ENCODE data around the gene SDC4. TPM values are rescaled to one million over a fixed set of nuclear protein-coding genes. Genes with fewer than 3 reads are reported as not detected.

Gene SDC4
- total and polyA plus RNA-seq, 4 experiments from 2014 or later: 1.2 to 3.9 (median 3.1) TPM

DNA sequence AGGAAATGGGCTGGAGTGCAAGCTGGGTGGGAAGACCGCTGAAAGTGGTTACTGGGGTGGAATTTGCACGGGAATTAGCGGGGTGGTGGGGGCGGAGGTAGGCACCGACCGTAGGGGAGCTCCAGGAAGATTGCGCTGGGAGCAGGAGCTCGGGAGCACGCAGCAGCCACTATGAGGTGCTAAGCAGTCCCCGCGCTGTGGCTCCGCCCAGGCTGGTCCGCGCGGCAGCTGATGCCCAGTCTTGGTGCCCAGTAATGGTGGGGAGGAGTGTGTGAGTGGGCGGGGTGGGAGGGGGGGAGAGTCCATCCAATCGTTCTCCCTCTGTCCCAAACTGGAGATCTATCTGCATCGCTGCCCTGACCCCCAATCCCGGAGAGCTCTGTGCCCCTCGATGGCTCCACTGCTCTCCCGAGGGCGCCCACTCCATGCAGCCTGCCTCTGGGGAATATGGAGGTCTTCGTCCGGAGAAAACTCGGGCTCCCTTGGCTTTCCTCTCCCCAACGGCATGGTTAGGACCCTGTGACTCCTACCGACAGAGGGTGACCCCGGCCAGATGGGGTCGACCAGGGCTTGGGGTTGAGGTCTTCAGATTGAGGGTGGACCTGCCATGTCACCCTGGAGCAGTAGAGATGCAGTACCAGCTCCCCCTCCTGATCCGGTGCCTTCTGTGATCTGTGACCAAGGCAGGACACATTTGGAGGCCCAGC, 24.6 kb upstream of the SDC4 start:
- intact Hi-C loops (cut with micrococcal nuclease): loop anchor here (1.0 kb wide), 2 partner anchors 9 to 44 kb away; partner anchors contain the start of genes PIGT and SYS1
- H3K36me3 Mint-ChIP-seq: peaks cover 6 to 20% of the 10 kb centered on the region in 2 donors
- Histone ChIP-seq H3K4me1 (ENCODE audit: insufficient read depth, low read length) (peaks cover 29% of the 10 kb centered on the region), H3K36me3 (ENCODE audit: insufficient read depth, low read length) (no peaks in the 10 kb centered on the region), H3K4me3 (ENCODE audit: low read length in 2 of 2) (peak overlapping the region in 1 of 2 donors; percentile 60), H3K27ac (ENCODE audit: low read depth, low read length) (peak overlapping the region; percentile 63), H3K27me3 (ENCODE audit: insufficient read depth, low read length) (no peaks in the 10 kb centered on the region), H3K9me3 (ENCODE audit: control insufficient read depth in 1 of 2, low read length in 2 of 2) (no peaks in the 10 kb centered on the region)
- CTCF ChIA-PET (ENCODE audit: partially characterized antibody): interaction anchor here (1.1 to 20.6 kb wide), 23 partner anchors 13 to 399 kb away, joined by 3 to 543 read pairs (median 10); partner anchors contain the start of genes PIGT and SYS1
- peak overlapping the region; percentile 91 to 98 (median 95) for H3K27ac Mint-ChIP-seq
- peaks cover 0 to 6% (median 0%) of the 10 kb centered on the region in 8 donors for H3K9me3 Mint-ChIP-seq
- H3K4me3 Mint-ChIP-seq: peak overlapping the region; percentile 87 to 95 (median 90)
- POLR2A ChIA-PET (ENCODE audit: partially characterized antibody): interaction anchor here (1.0 to 6.5 kb wide), 16 partner anchors 10 to 599 kb away, joined by 3 to 179 read pairs (median 9); partner anchors contain the start of genes DBNDD2, PIGT, SDC4 and SYS1
- H3K4me1 Mint-ChIP-seq: peaks cover 21 to 52% (median 39%) of the 10 kb centered on the region in 4 donors
- no peak for DNase-seq
- H3K27me3 Mint-ChIP-seq: no peaks in the 10 kb centered on the region

DNA sequence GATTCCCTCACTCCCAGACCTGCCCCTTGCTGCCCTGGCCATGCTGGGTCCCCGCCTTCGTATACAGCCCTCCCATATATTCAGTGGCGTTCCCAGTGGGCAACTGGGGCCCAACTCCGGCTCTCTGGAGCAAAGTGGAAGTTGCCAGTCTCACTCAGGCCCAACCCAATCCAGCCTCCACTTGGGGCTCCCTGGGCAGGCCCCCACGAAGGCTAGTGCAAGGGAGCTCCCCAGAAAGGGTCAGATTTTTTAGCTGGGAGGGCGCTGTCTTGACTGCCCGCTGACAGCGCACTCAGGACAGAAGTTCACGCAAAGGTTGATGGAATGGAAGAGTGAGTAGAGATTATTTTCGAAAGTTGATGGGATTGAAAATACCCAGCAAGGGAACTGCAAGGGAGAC, 24.0 kb upstream of the SDC4 start:
- no peak for DNase-seq
- H3K4me3 ChIP-seq (ENCODE audit: low read length in 2 of 2): no peak overlapping the region
- CTCF ChIA-PET (ENCODE audit: partially characterized antibody): interaction anchor here (0.9 to 20.6 kb wide), 9 partner anchors 12 to 81 kb away, joined by 3 to 543 read pairs (median 24); partner anchors contain the start of genes PIGT and SYS1
- Mint-ChIP-seq H3K4me3 (peak overlapping the region in 6 of 8 donors; percentile 3 to 77 (median 38)), H3K9me3 (peaks cover 0 to 6% (median 0%) of the 10 kb centered on the region in 8 donors), H3K27me3 (no peaks in the 10 kb centered on the region), H3K36me3 (peaks cover 7 to 25% of the 10 kb centered on the region in 2 donors), H3K4me1 (peaks cover 24 to 57% (median 44%) of the 10 kb centered on the region in 4 donors), H3K27ac (peak overlapping the region; percentile 55 to 90 (median 84))
- H3K27me3 ChIP-seq (ENCODE audit: insufficient read depth, low read length): no peaks in the 10 kb centered on the region
- peaks cover 35% of the 10 kb centered on the region for H3K4me1 ChIP-seq (ENCODE audit: insufficient read depth, low read length)
- POLR2A ChIA-PET (ENCODE audit: partially characterized antibody): interaction anchor here (1.6 to 6.5 kb wide), 7 partner anchors 9 to 64 kb away, joined by 7 to 179 read pairs (median 40); partner anchors contain the start of genes DBNDD2, PIGT, SDC4 and SYS1
- intact Hi-C loops (cut with micrococcal nuclease): no loop called here
- H3K36me3 ChIP-seq (ENCODE audit: insufficient read depth, low read length): peaks cover 4% of the 10 kb centered on the region
- no peaks in the 10 kb centered on the region for H3K9me3 ChIP-seq (ENCODE audit: control insufficient read depth in 1 of 2, low read length in 2 of 2)
- no peak overlapping the region for H3K27ac ChIP-seq (ENCODE audit: low read depth, low read length)

DNA sequence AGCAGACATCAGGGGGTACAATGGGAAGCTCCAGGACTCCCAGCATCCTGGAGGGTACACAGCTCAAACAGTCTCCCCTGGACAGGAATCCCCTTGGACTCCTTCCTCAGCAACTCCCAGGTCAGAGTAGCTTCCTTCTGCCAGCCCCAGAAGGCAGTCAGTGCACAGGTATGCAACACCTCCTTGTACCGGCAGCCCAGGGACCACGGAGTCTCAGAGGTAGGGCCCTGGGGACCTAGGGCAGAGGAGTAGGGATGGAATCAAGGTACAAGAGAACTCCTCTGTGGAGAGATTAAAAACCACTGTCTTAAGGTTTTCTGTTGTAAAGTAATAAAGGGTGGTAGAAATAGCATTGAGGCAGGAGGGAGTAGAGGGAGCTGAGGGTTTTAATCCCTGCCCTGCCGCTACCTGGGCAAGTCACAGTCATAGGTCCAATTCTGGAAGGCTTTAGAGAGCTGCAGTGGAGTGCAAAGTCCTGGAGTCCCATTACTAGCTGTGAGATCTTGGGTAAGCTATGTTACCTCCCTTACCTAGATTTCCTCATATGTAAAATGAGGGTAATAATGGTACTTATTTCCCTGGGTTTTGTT, 22.4 kb upstream of the SDC4 start:
- Histone ChIP-seq H3K4me1 (ENCODE audit: insufficient read depth, low read length) (peaks cover 43% of the 10 kb centered on the region), H3K4me3 (ENCODE audit: low read length in 2 of 2) (no peak overlapping the region), H3K27ac (ENCODE audit: low read depth, low read length) (no peak overlapping the region), H3K9me3 (ENCODE audit: control insufficient read depth in 1 of 2, low read length in 2 of 2) (no peaks in the 10 kb centered on the region), H3K36me3 (ENCODE audit: insufficient read depth, low read length) (peaks cover 20% of the 10 kb centered on the region), H3K27me3 (ENCODE audit: insufficient read depth, low read length) (no peaks in the 10 kb centered on the region)
- Mint-ChIP-seq H3K4me1 (peaks cover 26 to 70% (median 55%) of the 10 kb centered on the region in 4 donors), H3K27me3 (no peaks in the 10 kb centered on the region), H3K9me3 (peaks cover 0 to 6% (median 0%) of the 10 kb centered on the region in 8 donors), H3K4me3 (peak overlapping the region in 2 of 8 donors; percentile 25 to 53), H3K36me3 (peaks cover 17 to 37% of the 10 kb centered on the region in 2 donors), H3K27ac (peak overlapping the region in 5 of 7 donors; percentile 21 to 75 (median 55))
- CTCF ChIA-PET (ENCODE audit: partially characterized antibody): interaction anchor here (0.9 to 20.6 kb wide), 4 partner anchors 11 to 80 kb away, joined by 3 to 543 read pairs (median 94); partner anchors contain the start of gene SYS1
- intact Hi-C loops (cut with micrococcal nuclease): no loop called here
- POLR2A ChIA-PET (ENCODE audit: partially characterized antibody): interaction anchor here (0.7 to 11.0 kb wide), 7 partner anchors 8 to 66 kb away, joined by 3 to 179 read pairs (median 4); partner anchors contain the start of genes PIGT and SYS1
- no peak for DNase-seq

DNA sequence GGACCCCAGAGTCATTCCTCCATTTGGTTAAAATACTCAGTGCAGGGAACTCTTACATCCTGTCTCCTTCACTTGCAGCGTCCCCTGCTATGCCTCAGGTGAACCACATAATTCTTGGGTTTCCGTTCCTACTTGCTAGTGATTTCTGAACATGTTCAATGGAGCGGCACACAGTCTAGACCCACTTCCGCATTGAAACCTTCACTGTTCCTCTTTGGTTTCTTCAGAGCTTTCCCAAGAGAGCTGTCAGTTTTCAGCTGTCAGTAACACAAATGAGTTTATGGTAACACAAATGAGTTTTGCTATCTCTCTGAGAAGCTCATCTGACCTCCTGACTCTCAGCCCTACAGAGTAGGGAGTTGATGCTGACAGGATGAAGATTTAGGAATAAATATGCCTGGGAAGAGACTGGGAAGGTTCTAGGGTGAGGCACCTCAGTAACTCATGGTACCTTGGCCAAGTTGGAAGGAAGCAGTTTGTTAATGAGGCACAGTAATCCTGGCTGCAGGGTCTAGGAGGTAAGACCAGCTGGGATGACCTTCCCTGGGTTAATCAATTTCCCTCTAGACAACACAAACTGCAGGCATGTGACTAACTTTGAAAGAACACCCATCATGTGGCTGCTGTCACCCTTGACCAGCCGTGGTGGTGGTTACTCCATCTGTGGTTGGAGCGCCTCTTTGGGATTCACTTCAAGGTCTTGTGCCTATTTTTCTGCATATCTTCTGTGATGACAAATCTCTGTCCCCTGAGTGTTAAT, 20.2 kb upstream of the SDC4 start:
- peak overlapping the region; percentile 36 for H3K27ac ChIP-seq (ENCODE audit: low read depth, low read length)
- peaks cover 0 to 6% (median 0%) of the 10 kb centered on the region in 8 donors for H3K9me3 Mint-ChIP-seq
- H3K4me3 Mint-ChIP-seq: peak overlapping the region; percentile 14 to 76 (median 64)
- peak overlapping the region in 1 of 2 donors; percentile 6 for H3K4me3 ChIP-seq (ENCODE audit: low read length in 2 of 2)
- peak overlapping the region; percentile 80 to 94 (median 87) for H3K27ac Mint-ChIP-seq
- peaks cover 30% of the 10 kb centered on the region for H3K36me3 ChIP-seq (ENCODE audit: insufficient read depth, low read length)
- CTCF ChIA-PET (ENCODE audit: partially characterized antibody): interaction anchor here (0.6 to 20.6 kb wide), 7 partner anchors 13 to 403 kb away, joined by 3 to 543 read pairs (median 5); no protein-coding TSS in a partner anchor
- peaks cover 37 to 80% (median 68%) of the 10 kb centered on the region in 4 donors for H3K4me1 Mint-ChIP-seq
- H3K9me3 ChIP-seq (ENCODE audit: control insufficient read depth in 1 of 2, low read length in 2 of 2): no peaks in the 10 kb centered on the region
- H3K27me3 Mint-ChIP-seq: no peaks in the 10 kb centered on the region
- peaks cover 61% of the 10 kb centered on the region for H3K4me1 ChIP-seq (ENCODE audit: insufficient read depth, low read length)
- DNase-seq: peak; percentile 51 to 64 (median 54)
- H3K36me3 Mint-ChIP-seq: peaks cover 22 to 44% of the 10 kb centered on the region in 2 donors
- POLR2A ChIA-PET (ENCODE audit: partially characterized antibody): interaction anchor here (0.7 to 11.0 kb wide), 8 partner anchors 9 to 76 kb away, joined by 3 to 121 read pairs (median 3); partner anchors contain the start of gene PIGT
- intact Hi-C loops (cut with micrococcal nuclease): no loop called here
- H3K27me3 ChIP-seq (ENCODE audit: insufficient read depth, low read length): no peaks in the 10 kb centered on the region

DNA sequence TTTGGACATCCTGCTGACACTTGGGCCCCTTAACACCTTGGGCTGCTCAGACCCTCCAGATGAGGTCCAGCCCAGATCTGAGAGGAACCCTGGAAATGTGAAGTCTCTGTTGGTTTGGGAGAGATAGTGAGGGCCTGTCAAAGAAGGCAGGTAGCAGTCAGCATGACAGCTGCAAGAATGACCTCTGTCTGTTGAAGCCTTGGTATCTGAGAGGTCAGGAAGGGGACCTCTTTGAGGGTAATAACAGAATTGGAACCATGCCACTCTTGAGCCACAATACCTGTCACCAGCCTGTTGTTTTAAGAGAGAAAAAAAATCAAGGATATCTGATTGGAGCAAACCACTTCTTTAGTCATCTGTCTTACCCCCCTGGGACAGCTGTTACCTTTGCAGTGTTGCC, 18.9 kb upstream of the SDC4 start:
- CTCF ChIA-PET (ENCODE audit: partially characterized antibody): interaction anchor here (20.6 kb wide), 1 partner anchor 69 kb away, joined by 543 read pairs; no protein-coding TSS in a partner anchor
- peak overlapping the region in 1 of 8 donors; percentile 10 for H3K4me3 Mint-ChIP-seq
- H3K36me3 Mint-ChIP-seq: peaks cover 22 to 49% of the 10 kb centered on the region in 2 donors
- no peak for DNase-seq
- intact Hi-C loops (cut with micrococcal nuclease): no loop called here
- H3K9me3 Mint-ChIP-seq: peaks cover 0 to 1% (median 0%) of the 10 kb centered on the region in 8 donors
- Histone ChIP-seq H3K27me3 (ENCODE audit: insufficient read depth, low read length) (no peaks in the 10 kb centered on the region), H3K36me3 (ENCODE audit: insufficient read depth, low read length) (peaks cover 30% of the 10 kb centered on the region), H3K27ac (ENCODE audit: low read depth, low read length) (no peak overlapping the region), H3K9me3 (ENCODE audit: control insufficient read depth in 1 of 2, low read length in 2 of 2) (no peaks in the 10 kb centered on the region), H3K4me3 (ENCODE audit: low read length in 2 of 2) (no peak overlapping the region), H3K4me1 (ENCODE audit: insufficient read depth, low read length) (peaks cover 52% of the 10 kb centered on the region)
- POLR2A ChIA-PET (ENCODE audit: partially characterized antibody): interaction anchor here (11.0 kb wide), 1 partner anchor 51 kb away, joined by 121 read pairs; the partner anchor contains the start of gene PIGT
- peak overlapping the region in 4 of 7 donors; percentile 25 to 92 (median 64) for H3K27ac Mint-ChIP-seq
- peaks cover 38 to 81% (median 65%) of the 10 kb centered on the region in 4 donors for H3K4me1 Mint-ChIP-seq
- H3K27me3 Mint-ChIP-seq: no peaks in the 10 kb centered on the region

DNA sequence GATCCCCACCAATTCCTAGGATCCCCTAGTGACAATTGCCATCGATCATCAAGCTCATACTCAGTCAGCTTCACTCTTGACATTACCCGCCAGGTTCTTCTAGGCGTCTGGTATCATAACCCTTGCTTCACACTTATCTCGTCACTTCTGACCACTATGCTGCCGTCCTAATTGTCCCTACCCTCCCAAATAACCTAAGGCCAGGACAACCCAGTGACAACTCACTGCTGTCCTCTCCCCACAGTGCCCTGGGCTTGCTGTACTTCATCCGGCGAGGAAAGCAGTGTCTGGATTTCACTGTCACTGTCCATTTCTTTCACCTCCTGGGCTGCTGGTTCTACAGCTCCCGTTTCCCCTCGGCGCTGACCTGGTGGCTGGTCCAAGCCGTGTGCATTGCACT, 18.4 kb upstream of the SDC4 start:
- H3K4me3 Mint-ChIP-seq: no peak overlapping the region
- DNase-seq: no peak
- peaks cover 51% of the 10 kb centered on the region for H3K4me1 ChIP-seq (ENCODE audit: insufficient read depth, low read length)
- H3K27me3 ChIP-seq (ENCODE audit: insufficient read depth, low read length): no peaks in the 10 kb centered on the region
- peak overlapping the region in 3 of 7 donors; percentile 43 to 89 (median 84) for H3K27ac Mint-ChIP-seq
- peaks cover 30% of the 10 kb centered on the region for H3K36me3 ChIP-seq (ENCODE audit: insufficient read depth, low read length)
- peaks cover 38 to 77% (median 62%) of the 10 kb centered on the region in 4 donors for H3K4me1 Mint-ChIP-seq
- H3K27me3 Mint-ChIP-seq: no peaks in the 10 kb centered on the region
- H3K9me3 ChIP-seq (ENCODE audit: control insufficient read depth in 1 of 2, low read length in 2 of 2): no peaks in the 10 kb centered on the region
- ChIA-PET POLR2A (ENCODE audit: partially characterized antibody) (interaction anchor here (0.5 to 11.0 kb wide), 2 partner anchors 51 to 54 kb away, joined by 4 to 121 read pairs; partner anchors contain the start of gene PIGT), CTCF (ENCODE audit: partially characterized antibody) (interaction anchor here (20.6 kb wide), 1 partner anchor 69 kb away, joined by 543 read pairs; no protein-coding TSS in a partner anchor)
- peaks cover 22 to 49% of the 10 kb centered on the region in 2 donors for H3K36me3 Mint-ChIP-seq
- H3K4me3 ChIP-seq (ENCODE audit: low read length in 2 of 2): no peak overlapping the region
- H3K27ac ChIP-seq (ENCODE audit: low read depth, low read length): no peak overlapping the region
- intact Hi-C loops (cut with micrococcal nuclease): no loop called here
- H3K9me3 Mint-ChIP-seq: peaks cover 0 to 1% (median 0%) of the 10 kb centered on the region in 8 donors
